WTC11 (cell line): ENCODE data around the gene TMEM135. TPM values are rescaled to one million over a fixed set of nuclear protein-coding genes. Genes with fewer than 3 reads are reported as not detected.

Experiments used
- ATAC-seq: fragments of 200-7000 bp; cut with Tn5 transposase; 2 replicates; pipeline ENCODE4 v1.10.0; 2021; ENCODE audit warnings: mild to moderate bottlenecking, moderate library complexity
- CTCF ChIA-PET: fragments of 300-600 bp; sonication (Branson Sonifier 250); formaldehyde crosslinking; loops from one replicate; lab custom pipeline; 2021; ENCODE audit warnings: antibody characterized with exemption; lab: Charles Lee
- POLR2A ChIA-PET: fragments of 350-600 bp; sonication (Branson Sonifier 250); formaldehyde crosslinking; loops from one replicate; lab custom pipeline; 2021; ENCODE audit warnings: antibody characterized with exemption; lab: Charles Lee
- DNase-seq: peaks from one replicate; pipeline ENCODE4 v3.0.0; 2021; ENCODE audit warnings: low spot score
- H3K27ac Mint-ChIP-seq: 2 replicates; pipeline ENCODE4 v1.8.0; 2021; ENCODE audit warnings: mixed read lengths
- H3K27me3 Mint-ChIP-seq: 2 replicates; pipeline ENCODE4 v1.8.0; 2021; ENCODE audit warnings: low read depth, mild to moderate bottlenecking, moderate library complexity, mixed read lengths
- H3K36me3 Mint-ChIP-seq: 2 replicates; pipeline ENCODE4 v1.8.0; 2021; ENCODE audit warnings: mixed read lengths
- H3K4me1 Mint-ChIP-seq: 2 replicates; pipeline ENCODE4 v1.8.0; 2022; ENCODE audit warnings: mixed read lengths
- H3K4me3 Mint-ChIP-seq: 2 replicates; pipeline ENCODE4 v1.8.0; 2021; ENCODE audit warnings: mild to moderate bottlenecking, moderate library complexity, mixed read lengths
- H3K9me3 Mint-ChIP-seq: 2 replicates; pipeline ENCODE4 v1.8.0; 2021; ENCODE audit warnings: mixed read lengths
- ARID4B ChIP-seq: sonication (generic); formaldehyde crosslinking; IDR thresholded peaks from 2 replicates; pipeline ENCODE4 v1.8.0; 2023; ENCODE audit warnings: missing genetic modification reagents, mild to moderate bottlenecking, borderline replicate concordance
- CREB1 ChIP-seq: sonication (generic); formaldehyde crosslinking; IDR thresholded peaks from 2 replicates; pipeline ENCODE4 v1.8.0; 2023; ENCODE audit warnings: mild to moderate bottlenecking, missing genetic modification reagents
- E2F5 ChIP-seq: sonication (generic); formaldehyde crosslinking; IDR thresholded peaks from 2 replicates; pipeline ENCODE4 v1.8.1; 2022; ENCODE audit warnings: mild to moderate bottlenecking, moderate library complexity, missing genetic modification reagents
- ELF4 ChIP-seq: sonication (generic); formaldehyde crosslinking; IDR thresholded peaks from 2 replicates; pipeline ENCODE4 v1.8.1; 2022; ENCODE audit warnings: low read depth, mild to moderate bottlenecking, moderate library complexity, missing genetic modification reagents
- GRHL2 ChIP-seq: fragments of 250-450 bp; sonication (Bioruptor Pico); IDR thresholded peaks from 2 replicates; pipeline ENCODE4 v1.8.0; 2022; ENCODE audit warnings: mild to moderate bottlenecking, moderate library complexity; ENCODE audit not compliant: insufficient replicate concordance, severe bottlenecking
- MXD4 ChIP-seq: fragments of 250-450 bp; sonication (Bioruptor Pico); IDR thresholded peaks from 2 replicates; pipeline ENCODE4 v1.8.0; 2021; ENCODE audit warnings: mild to moderate bottlenecking, moderate library complexity, borderline replicate concordance
- NFYB ChIP-seq: sonication (generic); formaldehyde crosslinking; conservative IDR thresholded peaks from 2 replicates; pipeline ENCODE4 v1.8.0; 2022; ENCODE audit warnings: low read depth, missing genetic modification reagents
- NR2C2 ChIP-seq: sonication (generic); formaldehyde crosslinking; IDR thresholded peaks from 2 replicates; pipeline ENCODE4 v1.8.0; 2022; ENCODE audit warnings: mild to moderate bottlenecking, missing genetic modification reagents
- PRRX2 ChIP-seq: fragments of 250-450 bp; sonication (Bioruptor Pico); IDR thresholded peaks from 2 replicates; pipeline ENCODE4 v1.8.0; 2021; ENCODE audit warnings: mild to moderate bottlenecking
- RORB ChIP-seq: fragments of 250-450 bp; sonication (Bioruptor Pico); IDR thresholded peaks from 2 replicates; pipeline ENCODE4 v1.9.0; 2021; ENCODE audit warnings: mild to moderate bottlenecking
- SMAD3 ChIP-seq: sonication (generic); formaldehyde crosslinking; IDR thresholded peaks from 2 replicates; pipeline ENCODE4 v1.8.0; 2022; ENCODE audit warnings: missing genetic modification reagents, mild to moderate bottlenecking, borderline replicate concordance
- SOX15 ChIP-seq: fragments of 250-450 bp; sonication (Bioruptor Pico); IDR thresholded peaks from 2 replicates; pipeline ENCODE4 v1.9.0; 2021; ENCODE audit warnings: mild to moderate bottlenecking
- TEAD1 ChIP-seq: sonication (generic); formaldehyde crosslinking; IDR thresholded peaks from 2 replicates; pipeline ENCODE4 v1.8.0; 2022; ENCODE audit warnings: mild to moderate bottlenecking, missing genetic modification reagents
- TEAD4 ChIP-seq: sonication (generic); formaldehyde crosslinking; IDR thresholded peaks from 2 replicates; pipeline ENCODE4 v1.8.0; 2022; ENCODE audit warnings: mild to moderate bottlenecking, missing genetic modification reagents
- ZNF219 ChIP-seq: sonication (generic); formaldehyde crosslinking; IDR thresholded peaks from 2 replicates; pipeline ENCODE4 v1.8.0; 2023; ENCODE audit warnings: missing genetic modification reagents, mild to moderate bottlenecking, borderline replicate concordance
- ZNF232 ChIP-seq: sonication (generic); formaldehyde crosslinking; IDR thresholded peaks from 2 replicates; pipeline ENCODE4 v1.8.0; 2022; ENCODE audit warnings: mild to moderate bottlenecking, missing genetic modification reagents
- ZNF263 ChIP-seq: sonication (generic); formaldehyde crosslinking; IDR thresholded peaks from 2 replicates; pipeline ENCODE4 v1.8.1; 2022; ENCODE audit warnings: low read depth, mild to moderate bottlenecking, moderate library complexity, missing genetic modification reagents
- ZNF396 ChIP-seq: fragments of 250-450 bp; sonication (Bioruptor Pico); IDR thresholded peaks from 2 replicates; pipeline ENCODE4 v1.8.0; 2021; ENCODE audit warnings: mild to moderate bottlenecking, moderate library complexity, borderline replicate concordance
- ZNF423 ChIP-seq: fragments of 250-450 bp; sonication (Bioruptor Pico); IDR thresholded peaks from 2 replicates; pipeline ENCODE4 v2.1.2; 2022; ENCODE audit warnings: mild to moderate bottlenecking, moderate library complexity
- ZNF532 ChIP-seq: fragments of 250-450 bp; sonication (Bioruptor Pico); IDR thresholded peaks from 2 replicates; pipeline ENCODE4 v1.9.0; 2021; ENCODE audit warnings: mild to moderate bottlenecking, borderline replicate concordance
- total RNA-seq: library from RNA; stranded (reverse); gene quantifications from 3 replicates; pipeline ENCODE4 v1.2.3, GENCODE V29; 2021
- TF ChIP-seq, protein P1 (sequence below): sonication (generic); formaldehyde crosslinking; IDR thresholded peaks from 2 replicates; pipeline ENCODE4 v1.8.0; 2022; ENCODE audit warnings: mild to moderate bottlenecking, missing genetic modification reagents
- TF ChIP-seq, protein P2 (sequence below): sonication (generic); formaldehyde crosslinking; IDR thresholded peaks from 2 replicates; pipeline ENCODE4 v1.8.1; 2022; ENCODE audit warnings: low read depth, missing genetic modification reagents, borderline replicate concordance

TMEM135 gene
- total RNA-seq, 1 experiment from 2014 or later: 35.8 TPM

GRCh38 chr11:87323899-87324298 is 286.2 kb downstream of the TMEM135 start:
- ATAC-seq (no peak), DNase-seq (no peak)
- TF ChIP-seq NR2C2 (CRISPR knock-in tag): no peak
- no peak for TF ChIP-seq NFYB
- no peak for TF ChIP-seq GRHL2
- no peak for TF ChIP-seq ZNF219 (CRISPR knock-in tag)
- no peak for TF ChIP-seq MXD4 (CRISPR knock-in tag)
- TF ChIP-seq E2F5 (CRISPR knock-in tag): no peak
- TF ChIP-seq CREB1 (CRISPR knock-in tag): no peak
- TF ChIP-seq ZNF263: no peak
- no peak for TF ChIP-seq SMAD3 (CRISPR knock-in tag)
- no peak for TF ChIP-seq PRRX2
- no peak for TF ChIP-seq ELF4 (CRISPR knock-in tag)
- Mint-ChIP-seq H3K9me3 (no peaks in the 10 kb centered on the region; the same call in 1 of the 2 replicates), H3K27ac (no peak overlapping the region), H3K4me1 (no peaks in the 10 kb centered on the region), H3K4me3 (no peak overlapping the region), H3K36me3 (0 out of 2 replicates have a peak, but pooled peaks cover 2% of the 10 kb centered on the region), H3K27me3 (no peaks in the 10 kb centered on the region)
- ChIA-PET POLR2A (no interaction called here), CTCF (no interaction called here)

DNA sequence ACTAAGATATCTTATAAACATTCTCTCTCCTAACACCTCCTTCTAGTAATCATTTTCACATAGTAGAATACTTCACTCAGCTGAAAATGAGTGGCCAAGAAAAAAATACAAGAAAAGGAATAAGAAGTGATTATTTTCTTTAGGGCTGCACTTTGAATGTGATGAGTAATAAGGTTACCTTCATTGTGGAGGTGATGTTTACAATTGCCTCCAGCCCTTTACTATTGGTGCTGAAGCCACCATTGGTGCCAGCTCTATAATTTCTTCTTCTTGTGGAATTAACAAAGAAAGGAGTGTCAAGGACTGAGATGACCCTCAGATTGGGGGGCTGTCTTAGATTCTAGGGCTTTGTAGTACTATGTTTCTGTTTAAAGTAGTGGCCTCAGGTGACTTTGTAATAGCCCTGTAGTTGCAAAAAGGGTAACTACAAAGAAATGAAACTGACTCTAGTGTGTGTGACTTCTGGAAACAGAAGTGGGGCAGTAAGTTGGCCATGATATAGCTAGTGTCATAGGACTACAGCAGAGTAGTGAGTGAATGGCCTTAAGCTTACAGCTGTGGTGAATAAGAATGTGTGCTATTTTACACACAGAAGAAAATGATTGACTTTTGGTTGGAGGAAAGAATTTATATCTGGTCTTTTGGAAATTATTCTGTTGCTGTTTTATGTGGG is 287.2 kb downstream of the TMEM135 start:
- ChIA-PET POLR2A (no interaction called here), CTCF (interaction anchor here (1.0 kb wide), 2 partner anchors 96 to 758 kb away, joined by 3 to 4 read pairs; no protein-coding TSS in a partner anchor)
- no peaks in the 10 kb centered on the region for H3K4me1 Mint-ChIP-seq
- 0 out of 2 replicates have a peak, but pooled peaks cover 2% of the 10 kb centered on the region for H3K36me3 Mint-ChIP-seq
- no peak overlapping the region for H3K4me3 Mint-ChIP-seq
- 0 out of 2 replicates have a peak overlapping the region, but pooled peaks have one; percentile 17 for H3K27ac Mint-ChIP-seq
- no peaks in the 10 kb centered on the region; the same call in 1 of the 2 replicates for H3K9me3 Mint-ChIP-seq
- DNase-seq: no peak
- no peak for ATAC-seq
- no peaks in the 10 kb centered on the region for H3K27me3 Mint-ChIP-seq
- TF ChIP-seq, protein P1, sequence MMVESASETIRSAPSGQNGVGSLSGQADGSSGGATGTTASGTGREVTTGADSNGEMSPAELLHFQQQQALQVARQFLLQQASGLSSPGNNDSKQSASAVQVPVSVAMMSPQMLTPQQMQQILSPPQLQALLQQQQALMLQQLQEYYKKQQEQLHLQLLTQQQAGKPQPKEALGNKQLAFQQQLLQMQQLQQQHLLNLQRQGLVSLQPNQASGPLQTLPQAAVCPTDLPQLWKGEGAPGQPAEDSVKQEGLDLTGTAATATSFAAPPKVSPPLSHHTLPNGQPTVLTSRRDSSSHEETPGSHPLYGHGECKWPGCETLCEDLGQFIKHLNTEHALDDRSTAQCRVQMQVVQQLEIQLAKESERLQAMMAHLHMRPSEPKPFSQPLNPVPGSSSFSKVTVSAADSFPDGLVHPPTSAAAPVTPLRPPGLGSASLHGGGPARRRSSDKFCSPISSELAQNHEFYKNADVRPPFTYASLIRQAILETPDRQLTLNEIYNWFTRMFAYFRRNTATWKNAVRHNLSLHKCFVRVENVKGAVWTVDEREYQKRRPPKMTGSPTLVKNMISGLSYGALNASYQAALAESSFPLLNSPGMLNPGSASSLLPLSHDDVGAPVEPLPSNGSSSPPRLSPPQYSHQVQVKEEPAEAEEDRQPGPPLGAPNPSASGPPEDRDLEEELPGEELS: no peak
- TF ChIP-seq PRRX2 (no peak), ZNF423 (CRISPR knock-in tag) (no peak), SOX15 (CRISPR knock-in tag) (no peak), ZNF232 (CRISPR knock-in tag) (no peak), MXD4 (CRISPR knock-in tag) (no peak), ZNF396 (CRISPR knock-in tag) (no peak), ZNF532 (CRISPR knock-in tag) (no peak), TEAD4 (CRISPR knock-in tag) (no peak), ARID4B (no peak), TEAD1 (CRISPR knock-in tag) (no peak), RORB (CRISPR knock-in tag) (no peak), NFYB (no peak)
- TF ChIP-seq, protein P2, sequence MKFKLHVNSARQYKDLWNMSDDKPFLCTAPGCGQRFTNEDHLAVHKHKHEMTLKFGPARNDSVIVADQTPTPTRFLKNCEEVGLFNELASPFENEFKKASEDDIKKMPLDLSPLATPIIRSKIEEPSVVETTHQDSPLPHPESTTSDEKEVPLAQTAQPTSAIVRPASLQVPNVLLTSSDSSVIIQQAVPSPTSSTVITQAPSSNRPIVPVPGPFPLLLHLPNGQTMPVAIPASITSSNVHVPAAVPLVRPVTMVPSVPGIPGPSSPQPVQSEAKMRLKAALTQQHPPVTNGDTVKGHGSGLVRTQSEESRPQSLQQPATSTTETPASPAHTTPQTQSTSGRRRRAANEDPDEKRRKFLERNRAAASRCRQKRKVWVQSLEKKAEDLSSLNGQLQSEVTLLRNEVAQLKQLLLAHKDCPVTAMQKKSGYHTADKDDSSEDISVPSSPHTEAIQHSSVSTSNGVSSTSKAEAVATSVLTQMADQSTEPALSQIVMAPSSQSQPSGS: no peak
